Kidney (tissue), 14 donors: ENCODE results near the gene CTXND1. TPM values are rescaled to one million over a fixed set of nuclear protein-coding genes. Genes with fewer than 3 reads are reported as not detected.

Experiments
- DNase-seq, 5 donors: peaks; one replicate each; pipeline ENCODE4 v3.0.0-alpha.2; 2013 to 2020
- FAIRE-seq: peaks from 2 replicates; lab custom pipeline; 2012; peaks lifted over from hg19 to GRCh38; lab: Jason Lieb, UNC
- H3K27ac ChIP-seq, 2 donors: one replicate each; pipeline ENCODE4 v1.7.0; 2013; ENCODE audit warnings: low read depth in 2 of 2, low read length in 2 of 2, inconsistent platforms in 1 of 2
- H3K27me3 ChIP-seq: one replicate; pipeline ENCODE4 v1.7.1; 2013; ENCODE audit warnings: low read length, inconsistent platforms; ENCODE audit not compliant: control insufficient read depth, insufficient read depth
- H3K36me3 ChIP-seq, 3 donors: one replicate each; pipeline versions ENCODE4 v1.7.0 to v1.7.1; 2013; ENCODE audit warnings: low read length in 3 of 3, control low read depth in 1 of 3, inconsistent platforms in 1 of 3; ENCODE audit not compliant: insufficient read depth in 3 of 3, control insufficient read depth in 2 of 3
- H3K4me1 ChIP-seq, 3 donors: one replicate each; pipeline versions ENCODE4 v1.7.0 to v1.7.1; 2013; ENCODE audit warnings: low read length in 3 of 3, inconsistent platforms in 1 of 3, low read depth in 1 of 3; ENCODE audit not compliant: control insufficient read depth in 2 of 3, insufficient read depth in 2 of 3
- H3K4me3 ChIP-seq, 3 donors: one replicate each; pipeline versions ENCODE4 v1.7.0 to v1.8.1; 2013; ENCODE audit warnings: low read length in 3 of 3, control low read depth in 1 of 3, inconsistent platforms in 1 of 3
- H3K9ac ChIP-seq, 3 donors: one replicate each; pipeline versions ENCODE4 v1.7.0 to v1.7.1; 2013; ENCODE audit warnings: low read length in 3 of 3, control low read depth in 1 of 3, inconsistent platforms in 1 of 3
- H3K9me3 ChIP-seq, 3 donors: one replicate each; pipeline versions ENCODE4 v1.7.0 to v1.7.1; 2013; ENCODE audit warnings: low read length in 3 of 3, control low read depth in 1 of 3, inconsistent platforms in 1 of 3; ENCODE audit not compliant: control insufficient read depth in 2 of 3, insufficient read depth in 1 of 3
- intact Hi-C: fragments of 100-400 bp; cut with DNase I; formaldehyde crosslinking; loops from one replicate; pipeline ENCODE4 v1.11.1; 2022
- polyA plus RNA-seq: library from polyadenylated mRNA; stranded (reverse); fragments of 350-450 nt; fragmentation: Illumina TruSeq; extraction: RNeasy Lipid Tissue Mini Kit (QIAGEN cat#74804); gene quantifications from one replicate; pipeline ENCODE4 v1.2.3, GENCODE V29; 2014; ENCODE audit warnings: low read depth, low replicate concordance; ENCODE audit not compliant: insufficient read depth
- total RNA-seq: library from RNA; stranded (reverse); fragmentation: NEBNext Ultra II Directional; extraction: Animal tissue kit (Norgen Biotek cat#: 25700); gene quantifications from one replicate; pipeline ENCODE4 v1.2.1, GENCODE V29; 2021
- TF ChIP-seq, protein P1 (sequence below): IDR thresholded peaks from 3 replicates; pipeline ENCODE4 v1.5.1; 2012; ENCODE audit warnings: mild to moderate bottlenecking, moderate library complexity, borderline replicate concordance; ENCODE audit not compliant: insufficient read depth; ENCODE audit errors: extremely low read depth
- donor health status: control.
- donor health status: control.
- donor health status: control.
- donor health status: control.
- donor health status: control.
- donor health status: DM: yes; HTN: yes; CAD: no.
- donor health status: Normal renal cell carcinoma (clear cell type).

CTXND1 gene
- total and polyA plus RNA-seq, 2 donors from 2014 or later: 2.2 to 2.8 TPM

DNA sequence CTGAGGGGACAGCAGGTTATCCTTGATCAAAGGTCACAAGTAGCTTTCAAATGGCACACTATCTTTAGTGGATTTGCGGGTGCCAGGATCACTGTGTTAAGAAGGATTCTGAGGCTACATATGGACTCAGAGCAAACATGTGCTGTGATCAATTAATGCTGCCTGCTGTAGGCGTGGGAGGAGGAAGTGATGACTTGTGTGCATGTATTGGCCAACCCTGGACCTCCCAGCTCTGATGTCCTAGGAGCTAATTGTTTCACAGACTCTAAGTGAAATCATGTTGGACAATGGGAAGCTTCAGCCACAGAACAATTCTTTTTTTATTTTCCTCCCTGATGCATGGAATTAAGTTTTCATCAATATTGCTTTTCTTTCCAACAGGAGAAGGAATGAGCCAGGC, 74.9 kb downstream of the CTXND1 start:
- Histone ChIP-seq H3K27ac (no peak overlapping the region), H3K4me1 (peaks cover 0 to 6% (median 0%) of the 10 kb centered on the region in 3 donors), H3K4me3 (no peak overlapping the region), H3K9me3 (no peaks in the 10 kb centered on the region), H3K9ac (no peak overlapping the region), H3K27me3 (no peaks in the 10 kb centered on the region), H3K36me3 (peaks cover 0 to 42% (median 26%) of the 10 kb centered on the region in 3 donors)
- DNase-seq (no peak), FAIRE-seq (no peak)
- TF ChIP-seq, protein P1, sequence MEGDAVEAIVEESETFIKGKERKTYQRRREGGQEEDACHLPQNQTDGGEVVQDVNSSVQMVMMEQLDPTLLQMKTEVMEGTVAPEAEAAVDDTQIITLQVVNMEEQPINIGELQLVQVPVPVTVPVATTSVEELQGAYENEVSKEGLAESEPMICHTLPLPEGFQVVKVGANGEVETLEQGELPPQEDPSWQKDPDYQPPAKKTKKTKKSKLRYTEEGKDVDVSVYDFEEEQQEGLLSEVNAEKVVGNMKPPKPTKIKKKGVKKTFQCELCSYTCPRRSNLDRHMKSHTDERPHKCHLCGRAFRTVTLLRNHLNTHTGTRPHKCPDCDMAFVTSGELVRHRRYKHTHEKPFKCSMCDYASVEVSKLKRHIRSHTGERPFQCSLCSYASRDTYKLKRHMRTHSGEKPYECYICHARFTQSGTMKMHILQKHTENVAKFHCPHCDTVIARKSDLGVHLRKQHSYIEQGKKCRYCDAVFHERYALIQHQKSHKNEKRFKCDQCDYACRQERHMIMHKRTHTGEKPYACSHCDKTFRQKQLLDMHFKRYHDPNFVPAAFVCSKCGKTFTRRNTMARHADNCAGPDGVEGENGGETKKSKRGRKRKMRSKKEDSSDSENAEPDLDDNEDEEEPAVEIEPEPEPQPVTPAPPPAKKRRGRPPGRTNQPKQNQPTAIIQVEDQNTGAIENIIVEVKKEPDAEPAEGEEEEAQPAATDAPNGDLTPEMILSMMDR: no peak
- intact Hi-C loops: no loop called here

DNA sequence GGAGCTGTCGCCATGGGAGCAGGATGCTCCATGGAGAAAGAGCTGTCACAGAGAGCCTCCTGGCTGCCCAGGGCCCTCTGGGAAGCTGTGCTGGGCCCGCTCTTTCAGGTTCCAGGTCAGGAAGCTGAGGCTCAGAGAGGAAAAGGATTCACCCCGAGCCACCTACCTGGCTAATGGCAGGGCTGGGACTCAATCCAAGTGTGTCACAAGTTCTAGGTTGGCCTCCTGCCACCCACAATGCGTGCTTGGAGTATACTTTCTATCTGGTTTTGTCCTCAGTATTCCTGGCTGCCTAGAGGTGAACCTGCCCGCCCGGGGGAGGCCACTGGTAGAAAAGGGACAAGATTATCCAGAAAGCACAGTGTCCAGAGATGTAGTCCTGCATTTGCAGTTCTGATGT, 75.6 kb downstream of the CTXND1 start:
- Histone ChIP-seq H3K9me3 (no peaks in the 10 kb centered on the region), H3K4me1 (peaks cover 0 to 6% (median 0%) of the 10 kb centered on the region in 3 donors), H3K27me3 (no peaks in the 10 kb centered on the region), H3K27ac (no peak overlapping the region), H3K9ac (no peak overlapping the region), H3K4me3 (no peak overlapping the region), H3K36me3 (peaks cover 0 to 35% (median 22%) of the 10 kb centered on the region in 3 donors)
- TF ChIP-seq, protein P1: no peak
- DNase-seq (no peak), FAIRE-seq (no peak)
- intact Hi-C loops: no loop called here

DNA sequence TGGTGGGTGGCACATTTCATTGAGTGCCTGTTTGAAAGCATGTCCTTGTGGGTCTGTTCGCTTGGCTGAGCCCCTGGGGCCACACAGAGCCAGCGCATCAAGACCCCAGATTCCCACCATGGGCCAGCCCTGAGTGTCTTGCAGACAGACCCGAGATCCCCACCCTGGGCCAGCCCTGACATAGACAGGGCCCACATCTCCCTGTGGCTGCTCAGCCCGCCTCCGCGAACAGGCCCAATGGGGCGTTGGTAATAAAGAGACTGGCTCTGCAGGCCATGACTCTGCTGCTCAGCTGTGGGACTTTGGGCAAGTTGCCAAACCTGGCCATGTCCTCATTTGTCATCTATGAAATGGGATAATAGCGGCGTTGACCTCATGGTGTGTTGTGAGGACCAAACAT, 76.6 kb downstream of the CTXND1 start:
- H3K4me3 ChIP-seq: no peak overlapping the region
- peaks cover 0 to 6% (median 0%) of the 10 kb centered on the region in 3 donors for H3K4me1 ChIP-seq
- intact Hi-C loops: no loop called here
- no peak overlapping the region for H3K9ac ChIP-seq
- TF ChIP-seq, protein P1: no peak
- peaks cover 0 to 25% (median 17%) of the 10 kb centered on the region in 3 donors for H3K36me3 ChIP-seq
- no peaks in the 10 kb centered on the region for H3K9me3 ChIP-seq
- no peaks in the 10 kb centered on the region for H3K27me3 ChIP-seq
- DNase-seq (no peak), FAIRE-seq (no peak)
- no peak overlapping the region for H3K27ac ChIP-seq
